ENCODE data around the gene HMGN1.

Gene HMGN1

GRCh38 chr21:39334611-39335010 lies 14.3 kb downstream of the HMGN1 start:
- no peak for TF ChIP-seq CTCF (IDR thresholded peaks at IDR 0.05; ENCODE audit: low read depth, low read length, missing control alignments)

GRCh38 chr21:39332175-39332574 lies 16.7 kb downstream of the HMGN1 start:
- no peak overlapping the region for H3K4me3 ChIP-seq (replicated peaks; ENCODE audit: low read depth, low read length)
- no peak for DNase-seq (ENCODE audit: extremely low read depth, low read depth)
- TF ChIP-seq CTCF (IDR thresholded peaks at IDR 0.05; ENCODE audit: low read depth, low read length, missing control alignments) = no peak

More at GRCh38 chr21:39334611-39335010, 14.3 kb downstream of the HMGN1 start:
- DNase-seq (ENCODE audit: extremely low read depth, low read depth) = no peak
- H3K4me3 ChIP-seq (replicated peaks; ENCODE audit: low read depth, low read length) = no peak overlapping the region

GRCh38 chr21:39330001-39330400 lies 18.9 kb downstream of the HMGN1 start:
- no peak overlapping the region for H3K4me3 ChIP-seq (replicated peaks; ENCODE audit: low read depth, low read length)
- no peak for DNase-seq (ENCODE audit: extremely low read depth, low read depth)
- TF ChIP-seq CTCF (IDR thresholded peaks at IDR 0.05; ENCODE audit: low read depth, low read length, missing control alignments) = no peak

GRCh38 chr21:39327727-39328126 lies 21.2 kb downstream of the HMGN1 start:
- DNase-seq (ENCODE audit: extremely low read depth, low read depth) = no peak

GRCh38 chr21:39326607-39327307 lies 22.1 kb downstream of the HMGN1 start:
- H3K4me3 ChIP-seq (replicated peaks; ENCODE audit: low read depth, low read length) = no peak overlapping the region
- no peak for TF ChIP-seq CTCF (IDR thresholded peaks at IDR 0.05; ENCODE audit: low read depth, low read length, missing control alignments)
- DNase-seq (ENCODE audit: extremely low read depth, low read depth) = no peak

More at GRCh38 chr21:39327727-39328126, 21.2 kb downstream of the HMGN1 start:
- H3K4me3 ChIP-seq (replicated peaks; ENCODE audit: low read depth, low read length) = no peak overlapping the region
- no peak for TF ChIP-seq CTCF (IDR thresholded peaks at IDR 0.05; ENCODE audit: low read depth, low read length, missing control alignments)

GRCh38 chr21:39325458-39325857 lies 23.4 kb downstream of the HMGN1 start:
- DNase-seq (ENCODE audit: extremely low read depth, low read depth) = no peak
- no peak overlapping the region for H3K4me3 ChIP-seq (replicated peaks; ENCODE audit: low read depth, low read length)
- no peak for TF ChIP-seq CTCF (IDR thresholded peaks at IDR 0.05; ENCODE audit: low read depth, low read length, missing control alignments)

- TF ChIP-seq CTCF (IDR thresholded peaks at IDR 0.05; ENCODE audit: low read depth, low read length, missing control alignments) = no peak
Measured at GRCh38 chr21:39321424-39321823, 27.5 kb downstream of the HMGN1 start.

More at GRCh38 chr21:39321424-39321823, 27.5 kb downstream of the HMGN1 start:
- H3K4me3 ChIP-seq (replicated peaks; ENCODE audit: low read depth, low read length) = no peak overlapping the region
- no peak for DNase-seq (ENCODE audit: extremely low read depth, low read depth)

All from HFF-Myc (cell line).